Head of caudate nucleus (tissue), 42 donors: ENCODE results near the gene FOSL1.
"Not testable (repeated sequence)": the region's sequence is repeated elsewhere in the genome, so short reads cannot be mapped to it uniquely, and the experiment has no call there.

Experiments used
- DNase-seq, 42 donors: peaks; one replicate each; pipeline versions ENCODE4 v3.0.0 to v3.0.0-alpha.2; 2020 to 2021; ENCODE audit warnings: mixed read lengths in 7 of 42
- intact Hi-C: fragments of 100-400 bp; cut with DNase I; formaldehyde crosslinking; loops from one replicate; pipeline ENCODE4 v1.15.0; 2022

FOSL1 gene

DNA sequence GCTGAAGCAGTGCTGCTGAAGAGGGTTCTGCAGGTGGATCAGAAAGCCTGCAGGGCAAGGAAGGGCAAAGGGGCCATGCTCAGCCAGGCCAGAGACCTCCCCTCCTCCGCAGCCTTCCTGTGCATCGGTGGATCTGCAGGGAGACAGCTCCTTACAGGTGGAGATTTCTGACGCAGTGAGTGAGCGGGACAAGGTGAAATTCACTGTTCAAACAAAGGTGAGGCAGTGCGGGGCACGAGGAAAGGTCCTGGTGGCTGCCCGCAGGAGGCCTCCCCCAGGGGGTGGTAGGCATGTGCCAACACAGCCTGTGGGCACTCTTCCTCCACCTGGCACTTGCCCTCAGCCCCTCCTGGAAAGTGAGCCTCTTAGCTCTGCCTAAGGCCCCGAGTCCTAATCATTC lies 50.8 kb downstream of the FOSL1 start:
- peak in 1 of 42 donors; percentile 9 for DNase-seq

DNA sequence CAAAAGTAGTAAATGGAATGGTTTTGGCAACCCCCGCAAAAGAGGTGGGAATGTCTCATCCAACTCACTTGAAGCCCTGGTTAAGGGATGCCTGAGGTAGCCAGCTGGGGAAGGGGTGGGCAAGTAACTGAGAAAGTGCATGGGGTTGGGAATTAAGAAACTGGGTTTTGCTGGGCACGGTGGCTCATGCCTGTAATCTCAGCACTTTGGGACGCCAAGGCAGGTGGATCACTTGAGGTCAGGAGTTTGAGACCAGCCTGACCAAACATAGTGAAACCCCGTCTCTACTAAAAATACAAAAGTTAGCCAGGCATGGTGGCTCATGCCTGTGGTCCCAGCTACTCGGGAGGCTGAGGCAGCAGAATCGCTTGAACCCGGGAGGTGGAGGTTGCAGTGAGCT lies 51.5 kb downstream of the FOSL1 start:
- intact Hi-C loops, result not testable (repeated sequence)
- peak in 1 of 42 donors; percentile 14 for DNase-seq

More for the DNA sequence above, 50.8 kb downstream of the FOSL1 start:
- intact Hi-C loops, result no loop called here

DNA sequence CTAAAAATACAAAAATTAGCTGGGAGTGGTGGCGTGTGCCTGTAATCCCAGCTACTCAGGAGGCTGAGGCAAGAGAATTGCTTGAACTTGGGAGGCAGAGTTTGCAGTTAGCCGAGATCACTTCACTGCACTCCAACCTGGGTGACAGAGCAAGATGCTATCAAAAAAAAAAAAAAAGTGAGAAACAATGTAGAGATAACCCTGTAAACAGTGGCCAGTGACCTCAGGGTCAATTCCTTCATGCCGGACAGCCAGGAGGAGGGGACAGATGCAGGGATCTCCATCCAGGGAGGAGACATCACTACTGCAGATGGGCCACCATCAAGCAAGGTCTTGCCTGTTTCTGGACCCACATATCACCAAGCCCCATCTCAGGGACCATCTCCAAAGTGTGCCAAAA lies 52.4 kb downstream of the FOSL1 start:
- intact Hi-C loops, result no loop called here
- DNase-seq, result peak in 1 of 42 donors; percentile 14

DNA sequence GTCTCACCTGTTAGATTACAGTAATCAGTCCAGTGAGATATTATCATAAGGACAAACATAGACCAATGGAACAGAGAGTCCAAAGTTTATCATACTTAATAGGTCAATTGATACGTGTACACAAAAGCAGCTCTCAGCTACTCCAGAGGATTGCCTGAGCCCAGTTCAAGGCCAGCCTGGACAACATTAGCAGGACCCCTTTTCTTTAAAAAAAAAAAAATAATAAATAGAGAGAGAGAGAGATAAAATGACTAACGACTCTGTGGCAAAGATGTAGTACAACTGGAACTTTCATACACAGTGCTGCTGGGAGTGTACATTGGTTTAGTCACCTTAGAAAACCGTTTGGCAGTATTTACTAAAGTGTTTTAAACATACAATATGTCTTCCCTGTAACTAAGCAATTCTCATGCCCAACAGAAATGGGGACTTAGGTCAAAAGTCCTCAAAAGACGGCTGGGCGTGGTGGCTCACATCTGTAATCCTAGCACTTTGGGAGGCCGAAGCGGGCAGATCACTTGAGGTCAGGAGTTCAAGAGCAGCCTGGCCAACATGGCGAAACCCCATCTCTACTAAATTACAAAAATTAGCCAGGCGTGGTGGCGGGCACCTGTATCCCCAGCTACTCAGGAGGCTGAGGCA lies 55.8 kb downstream of the FOSL1 start:
- intact Hi-C loops, result no loop called here
- DNase-seq, result peak in 1 of 42 donors; percentile 7

DNA sequence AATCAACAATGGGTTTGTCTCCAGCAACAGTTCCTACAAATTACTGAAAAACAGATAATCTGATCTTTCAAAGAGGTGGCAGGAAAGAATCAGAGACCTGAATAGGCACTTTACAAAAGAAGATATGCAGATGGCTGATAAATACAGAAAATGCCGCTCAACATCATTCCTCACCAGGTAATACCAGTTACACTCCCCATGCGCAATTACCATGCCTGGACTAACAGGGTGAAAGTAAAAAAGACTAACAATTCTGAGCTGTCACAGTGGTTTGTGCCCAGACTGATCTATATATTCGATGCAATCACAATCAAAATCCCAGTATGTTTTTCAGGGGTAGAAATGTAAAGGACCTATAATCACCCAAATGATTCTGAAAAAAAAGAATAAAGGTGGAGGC lies 56.4 kb downstream of the FOSL1 start:
- intact Hi-C loops, result no loop called here
- DNase-seq, result no peak

DNA sequence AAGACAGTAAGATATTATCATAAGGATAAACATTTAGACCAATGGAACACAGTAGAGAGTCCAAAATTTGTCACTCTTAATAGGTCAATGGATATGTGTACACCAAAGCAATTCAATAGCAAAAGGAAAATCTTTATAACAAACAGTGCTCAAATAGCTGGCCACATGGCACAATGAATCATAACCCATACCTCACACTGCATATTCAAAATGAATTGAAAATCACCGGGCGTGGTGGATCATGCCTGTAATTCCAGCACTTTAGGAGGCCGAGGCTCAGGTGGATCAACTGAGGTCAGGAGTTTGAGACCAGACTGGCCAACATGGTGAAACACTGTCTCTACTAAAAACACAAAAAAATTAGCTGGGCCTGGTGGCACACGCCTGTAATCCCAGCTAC lies 58.0 kb downstream of the FOSL1 start:
- intact Hi-C loops, result no loop called here
- DNase-seq, result no peak
